Dermis blood vessel endothelial cell (primary cell): ENCODE data around the gene RAPGEF5. TPM values are rescaled to one million over a fixed set of nuclear protein-coding genes. Genes with fewer than 3 reads are reported as not detected.

Source experiments
- DNase-seq: peaks from one replicate; pipeline ENCODE4 v3.0.0; 2010
- total RNA-seq: library from RNA; depleted of rRNA; stranded (reverse); fragments of >200 nt; gene quantifications from 2 replicates; pipeline ENCODE4 v1.2.3, GENCODE V29; 2014

Gene RAPGEF5
- total RNA-seq, 1 donor from 2014 or later, result 269 TPM

DNA sequence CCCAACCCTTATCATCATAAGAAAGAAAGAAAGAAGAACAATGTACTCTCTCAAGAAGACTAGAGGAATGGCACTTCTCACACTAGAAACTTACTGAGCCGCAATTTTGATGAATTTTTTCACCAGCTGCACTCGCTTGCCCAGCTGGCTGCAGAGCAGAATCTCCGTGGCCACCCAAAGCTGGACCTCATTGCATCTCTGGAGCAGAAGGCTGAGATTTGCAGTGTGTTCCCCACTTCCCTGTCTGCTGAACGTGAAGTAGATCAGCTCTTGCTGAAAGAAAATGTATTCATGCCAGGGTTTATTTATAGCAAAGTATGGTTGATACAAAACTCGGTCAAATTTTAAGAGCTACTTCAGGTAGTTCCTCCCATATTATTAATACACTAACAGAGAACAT, 212.0 kb downstream of the RAPGEF5 start:
- DNase-seq, result no peak

DNA sequence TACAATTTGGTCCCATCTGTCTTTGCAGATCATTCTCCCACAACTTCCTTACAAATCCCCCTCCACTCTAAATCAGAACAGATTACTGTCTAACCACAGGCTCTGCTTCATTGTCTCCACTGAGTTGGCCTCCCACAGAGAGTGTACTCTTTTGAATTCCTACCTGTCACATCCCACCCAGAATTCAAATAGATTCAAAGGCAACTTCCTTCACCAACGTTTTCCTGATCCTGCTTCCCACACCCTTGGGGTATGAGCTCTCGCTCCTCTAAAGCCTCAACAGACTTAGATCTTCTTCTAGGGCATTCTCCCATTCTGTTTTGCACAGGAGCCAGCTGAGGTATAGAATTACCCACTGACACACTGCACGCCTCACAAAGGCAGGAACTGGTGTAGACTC, 213.5 kb downstream of the RAPGEF5 start:
- DNase-seq, result no peak

DNA sequence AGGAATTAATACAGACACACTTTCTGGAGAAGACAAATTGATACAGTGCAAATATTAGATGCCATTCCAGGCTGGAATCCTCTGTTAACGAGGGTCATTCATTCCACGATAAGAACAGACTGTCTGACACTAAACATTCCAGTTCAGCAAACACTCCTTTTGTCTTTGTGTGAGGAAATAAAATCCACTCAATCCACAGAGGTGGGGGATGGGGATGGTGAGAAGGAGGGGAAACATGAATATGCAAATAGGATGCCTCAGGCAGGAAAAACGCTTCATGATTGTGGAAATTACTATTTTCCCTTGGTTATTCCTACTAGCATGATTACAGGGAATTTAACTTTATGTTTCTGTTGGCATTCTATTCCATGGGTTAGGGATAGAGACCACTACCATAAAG, 214.4 kb downstream of the RAPGEF5 start:
- DNase-seq, result no peak

DNA sequence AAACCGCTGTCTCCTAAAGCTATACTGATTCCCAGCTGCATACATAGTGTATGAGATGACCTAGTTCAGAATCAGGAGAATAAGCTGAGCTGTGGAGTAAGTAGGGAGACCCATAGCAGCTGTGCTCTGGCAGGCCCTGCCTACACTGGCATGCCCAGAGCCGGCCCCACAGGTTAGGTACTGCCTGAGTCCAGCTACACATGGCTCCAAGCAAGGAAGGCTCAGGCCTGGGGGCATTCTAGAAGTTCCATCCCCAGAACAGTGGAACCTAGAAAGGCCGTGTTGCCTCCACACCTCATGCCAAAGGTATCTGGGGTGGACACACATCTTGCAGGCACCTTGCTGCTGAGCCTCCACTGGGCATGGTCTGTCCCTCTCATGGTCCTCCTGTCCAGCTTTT, 215.6 kb downstream of the RAPGEF5 start:
- no peak for DNase-seq

DNA sequence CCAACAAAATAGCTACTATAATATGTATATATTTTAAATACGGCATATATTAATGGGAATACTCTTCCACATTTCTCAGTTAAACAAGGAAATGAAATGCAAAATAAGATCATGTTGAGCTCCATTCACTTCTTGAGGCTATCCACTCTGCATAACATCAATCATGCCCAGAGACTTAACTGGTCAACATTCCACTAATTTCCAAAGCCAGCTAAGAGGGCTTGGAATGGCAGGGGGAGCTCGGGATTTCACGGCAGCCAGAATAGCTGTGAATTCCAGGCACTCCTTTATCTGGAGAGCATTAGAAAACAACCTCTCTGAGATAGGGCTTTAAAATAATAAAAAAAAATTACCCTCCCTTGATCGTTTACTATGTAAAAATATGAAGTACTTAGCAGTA, 216.4 kb downstream of the RAPGEF5 start:
- DNase-seq, result no peak

DNA sequence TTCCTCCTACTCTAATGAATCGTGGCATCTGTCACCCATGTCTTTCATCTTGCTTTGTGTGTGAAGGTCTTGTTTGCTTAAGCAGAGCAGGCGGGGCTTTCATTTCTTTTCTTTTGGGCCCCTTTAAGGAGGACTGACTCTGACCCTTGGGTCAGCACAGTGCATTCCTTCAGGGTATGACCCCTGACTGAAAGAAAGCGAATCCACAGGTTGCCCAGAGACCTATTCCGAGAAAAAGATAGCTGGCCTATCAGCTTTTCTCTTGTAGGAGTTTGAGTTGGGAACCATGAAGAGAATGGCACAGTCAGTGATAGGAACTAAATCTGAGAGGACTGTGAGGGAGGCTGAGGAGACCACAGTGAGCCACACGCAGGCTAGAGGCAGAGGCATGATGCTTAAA, 218.1 kb downstream of the RAPGEF5 start:
- no peak for DNase-seq

DNA sequence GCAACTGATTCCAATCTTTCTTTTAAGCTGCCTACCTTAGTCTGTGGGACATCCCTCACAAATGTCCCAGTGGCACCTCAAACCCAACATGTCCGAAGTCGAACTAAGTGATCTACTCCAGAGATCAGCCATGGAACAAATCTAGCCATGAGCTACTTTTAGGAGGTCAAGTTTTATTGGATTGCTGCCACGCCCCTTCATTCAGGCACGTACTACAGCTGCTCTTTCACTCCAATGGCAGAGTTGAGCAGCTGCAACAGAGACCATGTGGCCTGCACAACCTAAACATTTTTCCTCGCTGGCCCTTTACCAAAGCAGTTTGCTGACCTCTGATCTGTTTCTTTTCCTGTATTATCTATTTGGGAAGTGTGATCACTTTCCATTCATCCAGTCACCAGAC, 218.8 kb downstream of the RAPGEF5 start:
- no peak for DNase-seq

DNA sequence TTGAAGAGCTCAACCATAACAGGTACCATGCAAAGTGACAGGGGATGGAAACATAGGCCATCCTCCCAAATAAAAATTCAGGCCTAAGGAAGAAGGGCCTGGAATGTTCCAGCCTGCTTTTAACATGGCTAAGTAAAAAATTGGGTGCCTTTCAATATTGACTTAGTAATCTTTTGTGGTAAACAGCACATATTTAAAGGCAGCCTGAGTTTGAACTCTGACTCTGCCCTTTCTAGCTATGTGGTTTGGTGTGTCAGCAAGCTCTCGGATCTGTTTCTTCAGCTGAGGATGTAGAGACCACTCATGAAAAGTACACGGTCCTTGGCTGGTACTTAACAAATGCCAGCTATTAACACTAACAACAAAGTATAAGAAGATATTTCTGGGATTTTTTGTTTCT, 219.5 kb downstream of the RAPGEF5 start:
- DNase-seq, result no peak

DNA sequence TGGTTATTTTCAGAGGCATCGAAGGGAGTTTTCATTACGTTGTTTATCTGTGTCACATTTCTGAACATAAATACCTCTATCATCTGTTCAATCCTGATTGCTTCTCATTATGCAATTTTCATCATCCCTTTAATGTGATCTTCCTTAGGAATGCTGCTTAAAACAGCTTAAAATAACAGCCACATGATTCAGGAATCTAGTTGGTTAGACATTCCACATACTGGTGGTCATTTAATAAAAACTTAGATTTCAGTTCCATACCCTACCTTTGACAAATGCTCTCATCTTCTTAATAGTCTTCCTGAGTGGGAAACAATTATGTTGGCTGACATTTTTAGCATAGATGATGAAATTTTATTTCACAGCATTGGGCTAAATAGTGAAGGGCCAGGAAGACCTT, 219.9 kb downstream of the RAPGEF5 start:
- no peak for DNase-seq

DNA sequence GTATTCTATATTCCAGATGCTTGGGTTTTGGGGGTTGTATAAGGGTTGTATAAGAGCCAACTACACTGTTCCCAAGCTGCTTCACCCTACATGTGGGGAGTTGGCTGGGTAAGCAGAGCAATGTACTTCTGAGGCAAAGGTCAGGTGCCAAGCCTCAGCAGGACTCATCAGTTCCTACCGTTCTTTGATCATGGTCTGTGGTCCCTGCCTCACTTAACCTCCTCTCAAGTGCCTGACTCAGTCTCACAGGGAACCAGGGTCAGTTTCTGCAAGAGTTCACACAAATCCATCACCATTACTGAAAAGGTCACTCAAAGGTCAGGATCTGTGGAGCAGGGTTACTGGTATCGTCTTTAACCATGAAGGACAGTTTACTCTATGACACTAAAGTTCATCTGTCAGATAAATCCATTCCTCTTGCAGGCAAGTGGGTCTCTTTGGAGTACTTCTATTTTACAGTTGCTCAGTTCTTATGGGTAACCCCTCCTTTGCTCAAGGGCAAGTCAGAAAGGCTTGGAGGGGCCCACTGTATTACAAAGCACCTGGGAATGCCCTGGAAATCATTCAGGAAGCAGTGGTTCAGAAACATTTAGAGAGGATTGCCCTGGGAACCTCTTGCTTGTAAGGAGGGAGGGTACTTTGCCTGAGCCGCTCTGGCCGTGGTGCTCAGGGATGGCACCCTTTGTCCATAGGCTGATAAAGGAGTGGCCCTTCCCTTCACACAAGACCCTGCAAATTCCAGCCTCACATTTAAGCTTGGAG, 227.0 kb downstream of the RAPGEF5 start:
- no peak for DNase-seq

DNA sequence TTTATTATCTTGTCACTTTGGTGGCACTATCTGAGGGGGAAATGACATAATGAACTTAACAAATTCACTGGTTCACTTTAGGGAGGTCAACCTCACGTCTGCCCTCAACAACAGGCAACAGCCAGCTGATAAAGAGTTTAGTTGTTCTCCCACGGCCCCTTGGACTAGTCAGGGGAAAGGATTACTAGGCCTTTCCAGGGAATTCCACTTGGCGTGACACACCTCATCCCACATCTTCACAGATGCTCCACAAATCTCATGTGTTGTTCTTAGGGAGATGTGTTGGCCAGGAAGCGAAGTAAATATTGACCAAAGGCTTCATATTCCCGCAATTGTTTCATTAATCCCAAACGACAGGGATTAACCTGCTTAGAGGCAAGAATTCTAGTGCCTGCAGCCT, 227.8 kb downstream of the RAPGEF5 start:
- peak; percentile 71 for DNase-seq

DNA sequence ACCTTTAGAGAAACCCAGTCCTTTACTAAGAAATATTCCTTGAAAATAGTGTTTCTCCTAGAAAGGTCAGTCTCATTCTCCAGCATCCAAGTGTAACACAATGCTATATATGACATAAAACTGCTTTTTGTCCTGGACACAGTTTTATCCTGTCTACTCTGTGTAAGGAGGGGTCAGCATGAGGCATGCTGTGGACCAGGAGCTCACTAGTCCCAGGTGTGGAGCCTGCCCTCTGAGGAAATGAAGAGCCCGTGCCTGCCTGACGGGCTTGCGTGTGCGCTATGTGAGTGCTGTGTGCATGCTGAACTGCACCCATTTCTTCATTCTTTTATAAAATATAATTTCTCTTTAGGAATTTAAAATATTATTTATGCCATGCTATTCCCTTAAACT, 228.4 kb downstream of the RAPGEF5 start:
- no peak for DNase-seq

DNA sequence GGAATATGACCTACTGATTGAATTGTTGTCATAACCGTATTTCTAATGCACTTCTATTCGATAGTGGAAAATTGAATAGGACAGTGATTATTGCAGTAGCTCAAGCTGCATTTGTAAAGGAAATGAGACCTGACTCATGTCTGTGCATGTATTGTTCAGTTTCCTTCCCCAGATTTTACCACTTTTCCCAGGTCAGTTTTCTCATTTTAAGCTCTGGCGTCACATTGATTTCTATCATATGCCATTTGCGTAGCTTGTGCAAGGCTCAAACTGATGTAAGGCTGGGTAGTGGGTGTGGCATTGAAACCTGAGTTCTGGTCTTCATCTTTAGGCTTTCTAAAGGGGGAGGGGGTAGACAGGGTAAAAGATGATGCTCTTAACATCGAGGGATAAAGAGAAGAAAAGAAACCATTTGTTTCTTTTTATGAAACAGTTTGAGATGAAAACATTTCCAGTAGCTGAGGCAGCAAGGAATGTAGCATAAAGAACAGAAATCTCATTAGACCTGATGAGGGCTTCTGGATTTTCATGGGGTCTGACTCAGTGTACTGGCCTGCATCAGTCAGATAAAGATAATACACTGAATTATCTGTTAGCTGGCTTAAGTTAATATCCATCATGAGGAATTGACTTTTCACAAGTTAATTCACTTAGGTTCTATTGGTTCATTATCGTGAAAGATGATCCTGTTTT, 229.0 kb downstream of the RAPGEF5 start:
- DNase-seq, result peak; percentile 98

DNA sequence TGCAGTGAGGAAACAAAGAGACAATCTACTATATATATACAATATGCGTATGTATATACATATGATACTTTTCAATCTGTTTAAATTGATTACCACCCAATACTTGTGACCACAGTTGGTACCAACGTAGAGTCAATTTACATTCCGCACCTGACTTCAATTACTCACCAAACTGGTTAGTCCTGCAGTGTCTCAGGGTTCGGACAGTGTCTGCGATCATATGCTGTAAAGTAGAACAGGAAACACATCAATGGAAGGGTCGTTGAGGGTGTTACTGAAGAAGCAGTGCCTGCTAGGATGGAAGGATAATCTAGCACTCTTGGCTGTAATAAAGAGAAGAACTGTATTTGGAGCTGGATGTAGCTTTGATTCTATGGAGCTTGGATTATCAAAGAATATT, 231.5 kb downstream of the RAPGEF5 start:
- peak; percentile 35 for DNase-seq

DNA sequence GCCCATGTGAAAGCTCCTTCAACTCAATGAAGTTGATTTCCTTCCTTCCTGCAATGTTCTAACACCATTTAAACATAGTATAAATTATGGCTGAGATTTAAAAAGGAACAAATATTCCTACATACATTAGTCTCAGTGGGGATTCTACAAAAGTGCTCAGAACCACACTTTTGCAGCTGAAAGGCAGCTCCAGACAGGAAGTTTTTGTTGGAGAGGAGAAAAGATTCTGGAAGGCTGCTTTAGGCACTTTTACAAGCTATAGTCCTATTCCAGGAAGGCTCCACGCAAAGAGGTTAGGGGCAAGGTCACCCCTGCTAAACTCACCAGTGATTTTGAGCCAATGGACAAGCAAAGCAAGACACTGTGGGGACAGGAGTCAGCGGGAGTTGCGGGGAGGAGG, 232.0 kb downstream of the RAPGEF5 start:
- DNase-seq, result peak; percentile 80

DNA sequence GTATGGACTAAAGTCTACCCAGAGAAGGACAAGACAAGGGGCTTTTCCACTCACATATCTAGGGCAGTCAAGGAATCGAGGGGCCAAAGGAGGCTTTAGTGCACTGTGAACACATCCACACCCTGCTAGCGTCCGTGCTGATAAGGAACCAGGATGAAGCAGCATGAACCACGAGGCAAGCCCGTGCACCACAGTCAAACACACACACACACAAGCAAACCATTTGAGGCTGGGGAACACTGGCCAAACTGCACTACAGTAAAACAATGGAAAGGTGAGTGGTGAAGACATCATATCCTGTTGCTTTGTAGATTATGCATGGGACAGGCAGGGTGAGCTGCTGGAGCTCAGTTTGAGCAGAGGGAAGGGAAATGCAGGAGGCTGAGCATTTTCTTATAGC, 233.8 kb downstream of the RAPGEF5 start:
- peak; percentile 83 for DNase-seq

DNA sequence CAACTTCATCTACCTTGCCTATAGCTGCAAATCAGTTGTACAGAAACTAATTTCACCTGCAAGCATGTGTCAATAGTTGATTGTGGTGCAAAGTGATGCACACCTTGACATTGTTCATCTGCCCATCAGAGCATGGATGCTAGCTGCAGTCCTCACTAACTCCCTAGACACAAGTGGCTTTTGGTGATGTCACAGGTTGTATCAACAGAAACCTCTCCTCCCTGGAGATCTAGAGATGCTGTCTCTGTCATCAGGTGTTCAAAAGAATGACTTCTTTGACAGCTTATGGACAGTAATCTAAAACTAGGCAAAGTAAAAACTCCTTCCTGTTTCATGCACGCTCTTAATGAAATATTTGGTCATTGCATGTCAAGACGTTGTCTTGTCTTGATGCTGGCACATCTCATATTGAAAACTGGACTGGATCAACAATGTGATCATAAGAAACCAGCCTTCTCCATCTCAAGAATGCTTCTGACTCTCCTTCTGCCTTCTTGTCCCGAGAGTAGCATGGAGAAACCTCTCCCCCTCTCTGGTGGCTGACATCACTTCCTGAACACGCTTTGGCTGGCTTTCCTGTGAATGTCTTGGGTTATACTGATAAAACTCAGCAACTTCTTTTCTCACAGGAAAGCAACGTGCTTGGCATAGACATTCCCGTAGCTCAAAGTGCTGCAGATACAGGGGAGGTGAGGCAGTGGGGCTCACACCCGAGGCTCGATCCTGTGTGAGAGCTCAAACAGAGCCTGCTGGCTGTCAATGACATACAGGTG, 235.1 kb downstream of the RAPGEF5 start:
- DNase-seq, result peak; percentile 96

DNA sequence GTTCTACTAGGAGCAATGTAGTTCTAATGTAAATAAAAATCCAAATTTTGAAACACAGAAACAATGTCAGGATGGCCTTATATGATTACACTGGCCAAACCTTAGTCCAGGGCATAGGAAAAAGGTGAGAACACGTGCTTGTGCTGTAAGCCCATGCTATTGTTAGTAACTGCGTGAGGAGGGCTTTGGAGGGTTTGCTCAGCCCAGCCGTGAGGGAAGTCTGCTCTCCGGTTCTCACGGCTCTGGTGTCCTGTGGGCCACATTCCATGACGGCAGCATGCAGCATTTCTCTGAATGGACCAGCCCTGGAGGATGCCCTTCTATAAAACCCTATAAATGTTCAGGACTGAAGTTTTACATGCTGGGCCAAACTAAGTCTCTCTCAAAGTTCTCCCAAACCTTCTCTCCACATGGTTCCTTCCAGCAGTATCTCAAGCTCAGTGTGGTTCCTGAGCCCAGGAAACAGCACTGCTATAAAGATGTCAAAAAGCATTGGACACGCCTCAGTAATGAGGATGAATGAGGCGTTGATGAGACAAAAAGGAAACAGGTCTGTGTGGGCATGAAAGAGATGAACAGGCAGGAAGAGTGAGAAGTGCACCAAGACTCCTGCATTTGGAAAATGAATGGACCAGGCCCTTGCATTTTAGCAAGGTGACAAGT, 236.4 kb downstream of the RAPGEF5 start:
- no peak for DNase-seq

DNA sequence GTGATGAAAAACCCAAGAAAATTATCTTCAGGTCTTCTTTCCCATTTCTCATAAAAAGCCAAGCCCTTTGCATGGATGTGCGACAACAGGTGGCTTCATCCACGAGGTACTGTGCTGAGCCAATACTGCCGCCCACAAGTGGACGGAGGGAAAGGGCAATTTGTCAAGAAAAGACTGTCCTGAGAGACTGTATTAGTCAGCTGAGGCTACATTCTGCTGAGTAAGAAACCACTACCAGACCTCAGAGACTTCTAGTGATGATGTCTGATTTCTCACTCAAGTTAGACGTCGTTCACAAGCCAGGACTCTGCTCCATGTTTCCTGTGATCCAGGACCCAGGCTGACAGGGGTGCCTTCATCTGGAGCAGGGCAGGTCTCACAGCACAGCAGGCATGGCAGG, 239.7 kb downstream of the RAPGEF5 start:
- DNase-seq, result no peak

DNA sequence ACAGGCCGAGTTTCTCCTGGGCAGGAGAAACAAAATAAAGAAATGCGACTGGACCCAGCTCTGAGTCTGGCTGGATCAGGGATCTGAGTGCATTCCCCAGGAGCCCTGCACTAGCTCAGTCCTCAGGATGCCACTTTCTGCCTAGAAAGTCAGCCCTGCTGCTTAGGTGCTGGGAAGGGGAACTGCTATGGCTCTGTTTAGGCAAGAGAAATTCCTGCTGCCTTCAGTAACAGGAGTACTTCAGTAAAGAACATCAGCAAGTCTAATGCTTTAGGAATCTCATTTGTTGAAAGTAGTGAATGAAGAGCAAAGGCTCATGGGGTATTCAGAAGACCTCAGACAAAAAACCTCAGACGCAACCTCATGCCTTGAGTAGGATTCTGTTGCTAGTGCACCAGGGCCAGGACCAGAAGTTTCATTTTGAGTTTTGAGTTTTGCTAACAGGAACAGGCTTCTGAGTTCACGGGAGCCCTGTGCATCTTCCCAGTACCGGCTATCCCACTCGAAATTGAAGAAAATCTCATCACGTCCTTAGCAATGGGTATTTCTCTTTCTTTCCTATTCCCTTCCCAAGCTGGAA, 240.4 kb downstream of the RAPGEF5 start:
- no peak for DNase-seq

DNA sequence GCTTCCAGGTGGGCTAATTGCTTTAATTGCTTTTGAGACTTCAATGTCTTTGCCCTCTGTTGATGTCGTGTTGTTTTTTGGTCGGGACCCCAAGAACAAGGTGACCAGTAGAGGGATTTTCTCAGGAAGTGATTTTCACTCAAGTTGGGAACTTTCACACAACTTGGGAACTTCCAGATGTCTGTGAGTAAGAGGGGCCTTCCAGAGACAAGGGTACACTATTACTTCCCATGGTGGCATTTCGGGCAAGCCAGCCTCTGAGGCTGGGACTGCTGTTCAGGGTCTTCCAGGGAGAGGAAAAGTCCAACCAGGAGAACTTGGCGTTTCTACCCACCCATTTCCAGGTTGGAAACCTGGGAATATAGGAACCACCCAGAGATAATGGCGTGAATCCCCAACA, 241.3 kb downstream of the RAPGEF5 start:
- DNase-seq, result no peak

DNA sequence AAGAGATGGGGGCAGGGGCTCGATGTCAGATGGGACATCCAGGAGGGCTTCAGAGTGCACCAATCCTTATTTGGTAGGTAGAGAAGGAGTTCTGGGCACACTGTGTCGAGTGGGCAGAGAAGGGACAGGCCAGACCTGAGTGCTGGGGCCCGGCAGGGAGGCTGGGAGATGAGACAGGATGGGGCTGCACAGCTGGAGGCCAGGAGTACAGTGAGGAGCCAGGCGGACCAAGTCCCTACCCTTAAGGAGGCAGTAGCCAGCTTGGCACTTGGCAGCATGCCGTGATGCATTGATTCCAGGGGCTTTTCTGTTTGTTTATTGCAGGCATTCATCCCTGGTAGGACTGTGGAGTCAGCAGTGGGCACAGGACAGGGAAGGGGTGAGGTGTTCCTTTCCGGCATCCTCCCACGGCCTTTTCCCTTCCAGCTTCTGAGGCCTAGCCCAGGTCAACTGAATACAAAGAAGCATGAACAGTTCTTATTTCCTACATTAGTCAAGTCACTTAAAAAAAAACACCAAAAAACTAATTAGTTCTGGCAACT, 242.4 kb downstream of the RAPGEF5 start:
- DNase-seq, result peak; percentile 82

DNA sequence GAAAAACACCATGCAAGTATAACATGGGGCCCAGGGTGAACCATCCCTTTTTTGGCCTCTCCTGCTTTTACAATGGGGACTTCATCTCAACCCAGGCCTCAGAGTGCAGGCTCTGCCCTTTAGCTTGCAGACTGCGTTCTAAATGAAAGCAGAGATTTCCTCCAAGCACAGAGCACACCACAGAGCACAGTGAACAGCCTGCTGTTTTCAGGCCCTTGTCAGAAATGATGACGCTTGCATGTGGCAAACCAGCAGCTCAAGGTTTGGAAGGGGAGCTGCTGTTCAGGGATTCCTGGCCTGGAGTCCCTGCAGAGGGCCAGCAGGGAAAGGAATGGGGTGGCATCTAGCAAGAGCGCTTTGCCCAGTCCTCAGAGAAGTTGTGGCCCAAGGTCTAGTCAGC, 243.9 kb downstream of the RAPGEF5 start:
- no peak for DNase-seq
